ENCODE data around the gene ADORA2A.

- TF ChIP-seq SP1 (IDR thresholded peaks at IDR 0.05) (no peak), ELF4 (IDR thresholded peaks at IDR 0.05) (no peak), BHLHE40 (IDR thresholded peaks at IDR 0.05; ENCODE audit: borderline replicate concordance) (no peak), TARDBP (IDR thresholded peaks at IDR 0.05) (no peak), ARNT (IDR thresholded peaks at IDR 0.05) (no peak), ZNF384 (IDR thresholded peaks at IDR 0.05) (no peak), CTBP1 (IDR thresholded peaks at IDR 0.05; ENCODE audit: borderline replicate concordance) (no peak)
Measured at GRCh38 chr22:24431309-24432034, 4.1 kb downstream of the ADORA2A start.
